ENCODE results near the gene SRP68.

DNA sequence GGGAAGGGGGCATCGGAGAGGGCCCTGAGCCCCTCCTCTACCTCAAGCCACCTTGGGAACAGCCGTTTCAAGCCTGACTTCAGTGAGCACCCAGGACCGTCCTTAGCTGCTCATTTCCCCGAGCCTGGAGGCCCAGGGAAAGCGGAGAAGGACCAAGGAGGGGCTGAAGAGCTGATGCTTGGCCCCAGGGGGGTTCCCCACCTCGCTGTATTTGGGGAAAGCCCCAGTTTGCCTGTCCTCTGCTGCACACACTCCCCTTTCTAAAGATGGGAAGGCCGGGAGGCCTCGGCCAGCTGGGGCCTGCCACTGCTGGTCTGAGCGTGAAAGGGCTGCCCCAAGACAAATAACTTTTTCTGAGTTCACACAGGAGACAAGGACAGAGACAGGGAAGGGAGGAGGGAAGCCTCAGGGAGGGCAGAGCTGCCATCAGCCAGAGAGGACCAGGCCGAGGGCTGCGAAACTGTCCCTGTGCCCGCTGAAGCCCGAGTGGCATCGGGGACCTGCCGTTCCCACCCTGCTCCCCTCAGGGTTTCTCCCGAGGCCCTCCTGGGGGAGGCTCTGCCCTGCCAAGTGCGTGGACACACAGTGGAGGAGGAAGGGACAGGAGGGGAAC lies 18.3 kb upstream of the SRP68 start:
- TF ChIP-seq, protein P1, sequence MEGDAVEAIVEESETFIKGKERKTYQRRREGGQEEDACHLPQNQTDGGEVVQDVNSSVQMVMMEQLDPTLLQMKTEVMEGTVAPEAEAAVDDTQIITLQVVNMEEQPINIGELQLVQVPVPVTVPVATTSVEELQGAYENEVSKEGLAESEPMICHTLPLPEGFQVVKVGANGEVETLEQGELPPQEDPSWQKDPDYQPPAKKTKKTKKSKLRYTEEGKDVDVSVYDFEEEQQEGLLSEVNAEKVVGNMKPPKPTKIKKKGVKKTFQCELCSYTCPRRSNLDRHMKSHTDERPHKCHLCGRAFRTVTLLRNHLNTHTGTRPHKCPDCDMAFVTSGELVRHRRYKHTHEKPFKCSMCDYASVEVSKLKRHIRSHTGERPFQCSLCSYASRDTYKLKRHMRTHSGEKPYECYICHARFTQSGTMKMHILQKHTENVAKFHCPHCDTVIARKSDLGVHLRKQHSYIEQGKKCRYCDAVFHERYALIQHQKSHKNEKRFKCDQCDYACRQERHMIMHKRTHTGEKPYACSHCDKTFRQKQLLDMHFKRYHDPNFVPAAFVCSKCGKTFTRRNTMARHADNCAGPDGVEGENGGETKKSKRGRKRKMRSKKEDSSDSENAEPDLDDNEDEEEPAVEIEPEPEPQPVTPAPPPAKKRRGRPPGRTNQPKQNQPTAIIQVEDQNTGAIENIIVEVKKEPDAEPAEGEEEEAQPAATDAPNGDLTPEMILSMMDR (IDR thresholded peaks at IDR 0.05): no peak
- TF ChIP-seq, protein P2, sequence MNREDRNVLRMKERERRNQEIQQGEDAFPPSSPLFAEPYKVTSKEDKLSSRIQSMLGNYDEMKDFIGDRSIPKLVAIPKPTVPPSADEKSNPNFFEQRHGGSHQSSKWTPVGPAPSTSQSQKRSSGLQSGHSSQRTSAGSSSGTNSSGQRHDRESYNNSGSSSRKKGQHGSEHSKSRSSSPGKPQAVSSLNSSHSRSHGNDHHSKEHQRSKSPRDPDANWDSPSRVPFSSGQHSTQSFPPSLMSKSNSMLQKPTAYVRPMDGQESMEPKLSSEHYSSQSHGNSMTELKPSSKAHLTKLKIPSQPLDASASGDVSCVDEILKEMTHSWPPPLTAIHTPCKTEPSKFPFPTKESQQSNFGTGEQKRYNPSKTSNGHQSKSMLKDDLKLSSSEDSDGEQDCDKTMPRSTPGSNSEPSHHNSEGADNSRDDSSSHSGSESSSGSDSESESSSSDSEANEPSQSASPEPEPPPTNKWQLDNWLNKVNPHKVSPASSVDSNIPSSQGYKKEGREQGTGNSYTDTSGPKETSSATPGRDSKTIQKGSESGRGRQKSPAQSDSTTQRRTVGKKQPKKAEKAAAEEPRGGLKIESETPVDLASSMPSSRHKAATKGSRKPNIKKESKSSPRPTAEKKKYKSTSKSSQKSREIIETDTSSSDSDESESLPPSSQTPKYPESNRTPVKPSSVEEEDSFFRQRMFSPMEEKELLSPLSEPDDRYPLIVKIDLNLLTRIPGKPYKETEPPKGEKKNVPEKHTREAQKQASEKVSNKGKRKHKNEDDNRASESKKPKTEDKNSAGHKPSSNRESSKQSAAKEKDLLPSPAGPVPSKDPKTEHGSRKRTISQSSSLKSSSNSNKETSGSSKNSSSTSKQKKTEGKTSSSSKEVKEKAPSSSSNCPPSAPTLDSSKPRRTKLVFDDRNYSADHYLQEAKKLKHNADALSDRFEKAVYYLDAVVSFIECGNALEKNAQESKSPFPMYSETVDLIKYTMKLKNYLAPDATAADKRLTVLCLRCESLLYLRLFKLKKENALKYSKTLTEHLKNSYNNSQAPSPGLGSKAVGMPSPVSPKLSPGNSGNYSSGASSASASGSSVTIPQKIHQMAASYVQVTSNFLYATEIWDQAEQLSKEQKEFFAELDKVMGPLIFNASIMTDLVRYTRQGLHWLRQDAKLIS (CRISPR knock-in tag; IDR thresholded peaks at IDR 0.05; ENCODE audit: borderline replicate concordance): no peak
- TF ChIP-seq, protein P3, sequence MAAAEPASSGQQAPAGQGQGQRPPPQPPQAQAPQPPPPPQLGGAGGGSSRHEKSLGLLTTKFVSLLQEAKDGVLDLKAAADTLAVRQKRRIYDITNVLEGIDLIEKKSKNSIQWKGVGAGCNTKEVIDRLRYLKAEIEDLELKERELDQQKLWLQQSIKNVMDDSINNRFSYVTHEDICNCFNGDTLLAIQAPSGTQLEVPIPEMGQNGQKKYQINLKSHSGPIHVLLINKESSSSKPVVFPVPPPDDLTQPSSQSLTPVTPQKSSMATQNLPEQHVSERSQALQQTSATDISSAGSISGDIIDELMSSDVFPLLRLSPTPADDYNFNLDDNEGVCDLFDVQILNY (CRISPR knock-in tag; IDR thresholded peaks at IDR 0.05): no peak
- TF ChIP-seq JUN (CRISPR knock-in tag; IDR thresholded peaks at IDR 0.05): no peak
- TF ChIP-seq, protein P4, sequence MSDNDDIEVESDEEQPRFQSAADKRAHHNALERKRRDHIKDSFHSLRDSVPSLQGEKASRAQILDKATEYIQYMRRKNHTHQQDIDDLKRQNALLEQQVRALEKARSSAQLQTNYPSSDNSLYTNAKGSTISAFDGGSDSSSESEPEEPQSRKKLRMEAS (CRISPR knock-in tag; IDR thresholded peaks at IDR 0.05): no peak
- TF ChIP-seq, protein P5, sequence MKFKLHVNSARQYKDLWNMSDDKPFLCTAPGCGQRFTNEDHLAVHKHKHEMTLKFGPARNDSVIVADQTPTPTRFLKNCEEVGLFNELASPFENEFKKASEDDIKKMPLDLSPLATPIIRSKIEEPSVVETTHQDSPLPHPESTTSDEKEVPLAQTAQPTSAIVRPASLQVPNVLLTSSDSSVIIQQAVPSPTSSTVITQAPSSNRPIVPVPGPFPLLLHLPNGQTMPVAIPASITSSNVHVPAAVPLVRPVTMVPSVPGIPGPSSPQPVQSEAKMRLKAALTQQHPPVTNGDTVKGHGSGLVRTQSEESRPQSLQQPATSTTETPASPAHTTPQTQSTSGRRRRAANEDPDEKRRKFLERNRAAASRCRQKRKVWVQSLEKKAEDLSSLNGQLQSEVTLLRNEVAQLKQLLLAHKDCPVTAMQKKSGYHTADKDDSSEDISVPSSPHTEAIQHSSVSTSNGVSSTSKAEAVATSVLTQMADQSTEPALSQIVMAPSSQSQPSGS (CRISPR knock-in tag; IDR thresholded peaks at IDR 0.05; ENCODE audit: borderline replicate concordance, low read depth): no peak
- no peak for TF ChIP-seq SMAD4 (CRISPR knock-in tag; IDR thresholded peaks at IDR 0.05)
- no peak for TF ChIP-seq GABPB1 (CRISPR knock-in tag; IDR thresholded peaks at IDR 0.05)
- TF ChIP-seq KAT7 (CRISPR knock-in tag; IDR thresholded peaks at IDR 0.05; ENCODE audit: borderline replicate concordance): no peak
- TF ChIP-seq, protein P6, sequence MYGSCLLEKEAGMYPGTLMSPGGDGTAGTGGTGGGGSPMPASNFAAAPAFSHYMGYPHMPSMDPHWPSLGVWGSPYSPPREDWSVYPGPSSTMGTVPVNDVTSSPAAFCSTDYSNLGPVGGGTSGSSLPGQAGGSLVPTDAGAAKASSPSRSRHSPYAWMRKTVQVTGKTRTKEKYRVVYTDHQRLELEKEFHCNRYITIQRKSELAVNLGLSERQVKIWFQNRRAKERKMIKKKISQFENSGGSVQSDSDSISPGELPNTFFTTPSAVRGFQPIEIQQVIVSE (CRISPR knock-in tag; IDR thresholded peaks at IDR 0.05; ENCODE audit: borderline replicate concordance): no peak
- no peak for TF ChIP-seq CREB1 (CRISPR knock-in tag; IDR thresholded peaks at IDR 0.05)
- TF ChIP-seq ZNF219 (CRISPR knock-in tag; IDR thresholded peaks at IDR 0.05; ENCODE audit: borderline replicate concordance): no peak
